GM12874 (cell line): Measurements from ENCODE around the gene ABCA13.

Experiments used
- CTCF ChIP-seq: IDR thresholded peaks from 2 replicates; pipeline ENCODE4 v1.5.1; 2011; ENCODE audit warnings: low read depth, mild to moderate bottlenecking, control low read depth, low read length, moderate library complexity; ENCODE audit not compliant: insufficient read depth

Gene ABCA13

GRCh38 chr7:48637382-48637781 is 466.1 kb downstream of the ABCA13 start:
- TF ChIP-seq CTCF = no peak

GRCh38 chr7:48638041-48638440 is 466.8 kb downstream of the ABCA13 start:
- TF ChIP-seq CTCF = no peak

GRCh38 chr7:48643431-48644013 is 472.3 kb downstream of the ABCA13 start:
- TF ChIP-seq CTCF = no peak

- TF ChIP-seq CTCF = no peak
These were observed 486.9 kb downstream of the ABCA13 start for GRCh38 chr7:48658138-48658537.

GRCh38 chr7:48660306-48660870 is 489.1 kb downstream of the ABCA13 start:
- TF ChIP-seq CTCF = no peak

GRCh38 chr7:48664241-48664640 is 493.0 kb downstream of the ABCA13 start:
- no peak for TF ChIP-seq CTCF

GRCh38 chr7:48665353-48666135 is 494.3 kb downstream of the ABCA13 start:
- TF ChIP-seq CTCF = no peak
